HCT116 (cell line): ENCODE data around the gene TFB2M. TPM values are rescaled to one million over a fixed set of nuclear protein-coding genes. Genes with fewer than 3 reads are reported as not detected.

Experiments
- ATAC-seq: fragments of 200-7000 bp; cut with Tn5 transposase; 2 replicates; pipeline ENCODE4 v1.9.1; 2020; ENCODE audit warnings: mild to moderate bottlenecking, moderate library complexity
- BruUV-seq: library from RNA; stranded (reverse); fragments of 400-500 nt; replicated peaks from 2 replicates; lab custom pipeline; 2021; lab: Mats Ljungman, UMichigan
- CTCF ChIA-PET: fragments of 300-600 bp; sonication (Branson Sonifier 250); formaldehyde crosslinking; loops from one replicate; lab custom pipeline; 2021; ENCODE audit warnings: antibody characterized with exemption; lab: Charles Lee
- POLR2A ChIA-PET: fragments of 300-600, 350-600 bp; sonication (Branson Sonifier 250); formaldehyde crosslinking; loops from one replicate; lab custom pipeline; 2021; ENCODE audit warnings: antibody characterized with exemption; lab: Charles Lee
- RAD21 ChIA-PET, 2 experiments: fragments of 300-600 bp; sonication (Branson Sonifier 250); formaldehyde crosslinking; loops; one replicate each; lab custom pipeline; 2023; ENCODE audit warnings: low total read pairs in 2 of 2; ENCODE audit not compliant: uncharacterized antibody in 2 of 2, unreplicated experiment in 2 of 2, low non-redundant PET in 1 of 2; lab: Charles Lee
- DNase-seq: peaks from one replicate; pipeline ENCODE4 v3.0.0-alpha.2; 2010; ENCODE audit warnings: low read depth, low spot score
- H2AFZ ChIP-seq: fragments of 200-600 bp; shearing (Covaris generic), sonication (generic); 2 replicates; pipeline ENCODE4 v1.6.1; 2017; ENCODE audit warnings: low read depth, mixed run types, mixed read lengths, antibody characterized with exemption, low read length; ENCODE audit not compliant: poor library complexity, severe bottlenecking
- H3K27ac ChIP-seq: 2 replicates; pipeline ENCODE4 v1.5.1; 2012; ENCODE audit warnings: low read depth, low read length
- H3K27me3 ChIP-seq: fragments of 200-600 bp; sonication (generic); 2 replicates; pipeline ENCODE4 v1.6.1; 2016; ENCODE audit warnings: mixed run types, low read length, mixed read lengths; ENCODE audit not compliant: insufficient read depth
- H3K36me3 ChIP-seq, 2 experiments: fragments of 200-500 bp in 1 of 2; fragments of 200-600 bp in 1 of 2; sonication (Bioruptor generic) in 1 of 2; sonication (generic) in 1 of 2; 2 replicates each; pipeline versions ENCODE4 v1.5.1 to v1.6.1; 2014 to 2016; ENCODE audit warnings: low read length in 2 of 2, inconsistent platforms in 1 of 2, mixed read lengths in 1 of 2, mixed run types in 1 of 2; ENCODE audit not compliant: insufficient read depth in 2 of 2, control insufficient read depth in 1 of 2
- H3K4me1 ChIP-seq, 2 experiments: fragments of 200-600 bp in 1 of 2; sonication (generic) in 1 of 2; 2 replicates each; pipeline versions ENCODE4 v1.5.1 to v1.6.1; 2012 to 2017; ENCODE audit warnings: low read length in 2 of 2, inconsistent platforms in 1 of 2, mild to moderate bottlenecking in 1 of 2, mixed read lengths in 1 of 2, mixed run types in 1 of 2, moderate library complexity in 1 of 2; ENCODE audit not compliant: insufficient read depth in 2 of 2, control insufficient read depth in 1 of 2
- H3K4me2 ChIP-seq: fragments of 200-600 bp; sonication (generic); 2 replicates; pipeline ENCODE4 v1.6.1; 2017; ENCODE audit warnings: mixed run types, low read length, mixed read lengths
- H3K4me3 ChIP-seq, 2 experiments: fragments of 200-600 bp in 1 of 2; sonication (generic) in 1 of 2; replicated peaks in 1 of 2; 2 replicates each; pipeline ENCODE4 v1.5.1; 2011 to 2016; ENCODE audit warnings: low read length in 2 of 2, control low read depth in 1 of 2, low read depth in 1 of 2, mild to moderate bottlenecking in 1 of 2, mixed read lengths in 1 of 2, mixed run types in 1 of 2
- H3K79me2 ChIP-seq: fragments of 200-600 bp; sonication (generic); 2 replicates; pipeline ENCODE4 v1.6.1; 2017; ENCODE audit warnings: mild to moderate bottlenecking, mixed run types, low read length, moderate library complexity, mixed read lengths; ENCODE audit not compliant: insufficient read depth
- H3K9ac ChIP-seq: fragments of 200-600 bp; sonication (generic); 2 replicates; pipeline ENCODE4 v1.6.1; 2016; ENCODE audit warnings: low read length, mixed read lengths
- H3K9me2 ChIP-seq: fragments of 200-600 bp; sonication (generic), shearing (Covaris generic); 2 replicates; pipeline ENCODE4 v1.6.1; 2017; ENCODE audit warnings: mixed run types, mild to moderate bottlenecking, moderate library complexity; ENCODE audit not compliant: insufficient read depth
- H3K9me3 ChIP-seq, 2 experiments: fragments of 200-500 bp in 1 of 2; fragments of 200-600 bp in 1 of 2; sonication (Bioruptor generic) in 1 of 2; sonication (generic) in 1 of 2; 2 replicates each; pipeline ENCODE4 v1.6.1; 2014 to 2017; ENCODE audit warnings: low read length in 2 of 2, mixed read lengths in 2 of 2, inconsistent platforms in 1 of 2, low read depth in 1 of 2, mild to moderate bottlenecking in 1 of 2, mixed run types in 1 of 2, moderate library complexity in 1 of 2; ENCODE audit not compliant: control insufficient read depth in 1 of 2, insufficient read depth in 1 of 2
- H4K20me1 ChIP-seq: fragments of 200-600 bp; sonication (generic), shearing (Covaris generic); 2 replicates; pipeline ENCODE4 v1.6.1; 2017; ENCODE audit warnings: mixed run types, mild to moderate bottlenecking, moderate library complexity; ENCODE audit not compliant: insufficient read depth
- ELF1 ChIP-seq: IDR thresholded peaks from 2 replicates; pipeline ENCODE4 v1.6.1; 2012; ENCODE audit warnings: low read depth, borderline replicate concordance
- EZH2 ChIP-seq: fragments of 200-600 bp; sonication (generic); IDR thresholded peaks from 2 replicates; pipeline ENCODE4 v1.6.1; 2017; ENCODE audit warnings: antibody characterized with exemption, mixed run types
- EZH2phosphoT487 ChIP-seq: fragments of 200-600 bp; IDR thresholded peaks from 2 replicates; pipeline ENCODE4 v1.6.1; 2018; ENCODE audit warnings: antibody characterized with exemption, borderline replicate concordance
- MAX ChIP-seq: IDR thresholded peaks from 2 replicates; pipeline ENCODE4 v1.6.1; 2012
- POLR2AphosphoS5 ChIP-seq: IDR thresholded peaks from 2 replicates; pipeline ENCODE4 v1.6.1; 2011; ENCODE audit warnings: mild to moderate bottlenecking, low read depth, low read length, moderate library complexity
- REST ChIP-seq: IDR thresholded peaks from 2 replicates; pipeline ENCODE4 v1.6.1; 2012; ENCODE audit warnings: low read depth
- TCF7L2 ChIP-seq: IDR thresholded peaks from 2 replicates; pipeline ENCODE4 v1.7.0; 2011; ENCODE audit warnings: borderline replicate concordance, inconsistent platforms; ENCODE audit not compliant: insufficient read depth, insufficient read length; ENCODE audit errors: extremely low read depth
- YY1 ChIP-seq: IDR thresholded peaks from 2 replicates; pipeline ENCODE4 v1.6.1; 2011; ENCODE audit warnings: low read length, low read depth, moderate library complexity, mild to moderate bottlenecking; ENCODE audit not compliant: insufficient replicate concordance; ENCODE audit errors: extremely low read depth
- ZBTB33 ChIP-seq: IDR thresholded peaks from 2 replicates; pipeline ENCODE4 v1.6.1; 2011; ENCODE audit warnings: mild to moderate bottlenecking, low read length, moderate library complexity; ENCODE audit not compliant: insufficient replicate concordance; ENCODE audit errors: extremely low read depth
- ZNF274 ChIP-seq: fragments of 200-500 bp; sonication (Bioruptor generic); IDR thresholded peaks from 2 replicates; pipeline ENCODE4 v1.6.1; 2014; ENCODE audit warnings: mild to moderate bottlenecking, low read depth, low read length, inconsistent platforms
- intact Hi-C: fragments of 100-400 bp; cut with micrococcal nuclease; formaldehyde crosslinking; loops from 2 replicates; pipeline ENCODE4 v1.10.0; 2022
- total RNA-seq: library from RNA; stranded (reverse); gene quantifications from one replicate; pipeline ENCODE4 v1.2.1, GENCODE V29; 2021; ENCODE audit not compliant: unreplicated experiment

The TFB2M gene
- total RNA-seq, 1 experiment from 2014 or later: 24.4 TPM

- Histone ChIP-seq H4K20me1 (no peaks in the 10 kb centered on the region), H3K79me2 (peaks cover 11% of the 10 kb centered on the region), H3K36me3 (no peaks in the 10 kb centered on the region), H3K9ac (no peak overlapping the region), H3K9me3 (no peaks in the 10 kb centered on the region), H3K27ac (no peak overlapping the region), H3K4me1 (no peaks in the 10 kb centered on the region), H3K4me2 (no peak overlapping the region), H3K27me3 (no peaks in the 10 kb centered on the region), H2AFZ (no peak overlapping the region), H3K4me3 (no peak overlapping the region), H3K9me2 (no peaks in the 10 kb centered on the region)
- BruUV-seq: no TSS peak
- intact Hi-C loops: no loop called here
- CTCF ChIA-PET: no interaction called here
- ATAC-seq: no peak
- TF ChIP-seq TCF7L2 (no peak), EZH2 (no peak), ZNF274 (no peak), REST (no peak), POLR2AphosphoS5 (no peak), YY1 (no peak), ELF1 (no peak), EZH2phosphoT487 (no peak), ZBTB33 (no peak), MAX (no peak)
- RAD21 ChIA-PET: no interaction called here
- POLR2A ChIA-PET: no interaction called here
- DNase-seq: no peak
These were observed 25.9 kb upstream of the TFB2M start for GRCh38 chr1:246591958-246592357.
